DND-41 (cell line): Measurements from ENCODE around the gene NPHP4.

Experiments
- EZH2 ChIP-seq: IDR thresholded peaks from 3 replicates; pipeline ENCODE4 v1.6.1; 2012; ENCODE audit warnings: borderline replicate concordance, low read depth, mild to moderate bottlenecking, moderate library complexity, low read length, inconsistent platforms; ENCODE audit not compliant: severe bottlenecking
- TF ChIP-seq, protein P1 (sequence below): IDR thresholded peaks from 2 replicates; pipeline ENCODE4 v1.5.1; 2012; ENCODE audit warnings: borderline replicate concordance, low read length, moderate library complexity, mild to moderate bottlenecking; ENCODE audit not compliant: poor library complexity, severe bottlenecking; ENCODE audit errors: extremely low read depth

GRCh38 chr1:5953386-5953785 is 38.8 kb downstream of the NPHP4 start:
- TF ChIP-seq, protein P1, sequence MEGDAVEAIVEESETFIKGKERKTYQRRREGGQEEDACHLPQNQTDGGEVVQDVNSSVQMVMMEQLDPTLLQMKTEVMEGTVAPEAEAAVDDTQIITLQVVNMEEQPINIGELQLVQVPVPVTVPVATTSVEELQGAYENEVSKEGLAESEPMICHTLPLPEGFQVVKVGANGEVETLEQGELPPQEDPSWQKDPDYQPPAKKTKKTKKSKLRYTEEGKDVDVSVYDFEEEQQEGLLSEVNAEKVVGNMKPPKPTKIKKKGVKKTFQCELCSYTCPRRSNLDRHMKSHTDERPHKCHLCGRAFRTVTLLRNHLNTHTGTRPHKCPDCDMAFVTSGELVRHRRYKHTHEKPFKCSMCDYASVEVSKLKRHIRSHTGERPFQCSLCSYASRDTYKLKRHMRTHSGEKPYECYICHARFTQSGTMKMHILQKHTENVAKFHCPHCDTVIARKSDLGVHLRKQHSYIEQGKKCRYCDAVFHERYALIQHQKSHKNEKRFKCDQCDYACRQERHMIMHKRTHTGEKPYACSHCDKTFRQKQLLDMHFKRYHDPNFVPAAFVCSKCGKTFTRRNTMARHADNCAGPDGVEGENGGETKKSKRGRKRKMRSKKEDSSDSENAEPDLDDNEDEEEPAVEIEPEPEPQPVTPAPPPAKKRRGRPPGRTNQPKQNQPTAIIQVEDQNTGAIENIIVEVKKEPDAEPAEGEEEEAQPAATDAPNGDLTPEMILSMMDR, result no peak
- TF ChIP-seq EZH2, result no peak
